Activated naive CD4-positive, alpha-beta T cell treated with anti-CD3 and anti-CD28 coated beads, Interleukin-2, amount 10 ng/mL, durations not matched to agents 7 days and 5 days (primary cell): Measurements from ENCODE around the gene PLD4.

Experiments used
- CTCF ChIA-PET: fragments of 350-600 bp; sonication (Branson Sonifier 250); formaldehyde crosslinking; loops from one replicate; lab custom pipeline; 2021; ENCODE audit warnings: antibody characterized with exemption; lab: Charles Lee
- DNase-seq: peaks from one replicate; pipeline ENCODE4 v3.0.0-alpha.2; 2020
- H3K27ac Mint-ChIP-seq: one replicate; pipeline ENCODE4 v1.8.0; 2021; ENCODE audit warnings: mild to moderate bottlenecking, moderate library complexity, mixed read lengths
- H3K27me3 Mint-ChIP-seq: one replicate; pipeline ENCODE4 v1.8.0; 2021; ENCODE audit warnings: mild to moderate bottlenecking, mixed read lengths
- H3K36me3 Mint-ChIP-seq: one replicate; pipeline ENCODE4 v1.8.0; 2021; ENCODE audit warnings: mixed read lengths
- H3K4me1 Mint-ChIP-seq: one replicate; pipeline ENCODE4 v1.8.0; 2021; ENCODE audit warnings: mixed read lengths
- H3K4me3 Mint-ChIP-seq: one replicate; pipeline ENCODE4 v1.8.0; 2021; ENCODE audit warnings: mild to moderate bottlenecking, moderate library complexity, mixed read lengths
- H3K9me3 Mint-ChIP-seq: one replicate; pipeline ENCODE4 v1.8.0; 2021; ENCODE audit warnings: mixed read lengths

Gene PLD4

GRCh38 chr14:104924421-104925213 lies at the start of gene PLD4:
Gene PLD4 (plus strand): TSS chr14:104924879. CDS start chr14:104927141, 2,262 bp downstream.
- H3K36me3 Mint-ChIP-seq = no peaks in the 10 kb centered on the region
- H3K4me1 Mint-ChIP-seq = no peaks in the 10 kb centered on the region
- peaks cover 25% of the 10 kb centered on the region for H3K27me3 Mint-ChIP-seq
- peaks cover 4% of the 10 kb centered on the region for H3K9me3 Mint-ChIP-seq
- DNase-seq = no peak
- no peak within 1 kb of the TSS for H3K27ac Mint-ChIP-seq
- H3K4me3 Mint-ChIP-seq = no peak within 1 kb of the TSS
- CTCF ChIA-PET = no interaction called here

- no peak overlapping the region for H3K4me3 Mint-ChIP-seq
- CTCF ChIA-PET = no interaction called here
- no peaks in the 10 kb centered on the region for H3K36me3 Mint-ChIP-seq
- H3K27me3 Mint-ChIP-seq = peaks cover 7% of the 10 kb centered on the region
- H3K9me3 Mint-ChIP-seq = no peaks in the 10 kb centered on the region
- peaks cover 4% of the 10 kb centered on the region for H3K4me1 Mint-ChIP-seq
- DNase-seq = no peak
- no peak overlapping the region for H3K27ac Mint-ChIP-seq
Observed at GRCh38 chr14:104875412-104875751, 49.3 kb upstream of the PLD4 start.

- peak; percentile 20 for DNase-seq
- Mint-ChIP-seq H3K36me3 (no peaks in the 10 kb centered on the region), H3K4me1 (peaks cover 4% of the 10 kb centered on the region), H3K27ac (no peak overlapping the region), H3K27me3 (peaks cover 7% of the 10 kb centered on the region), H3K4me3 (no peak overlapping the region), H3K9me3 (no peaks in the 10 kb centered on the region)
- CTCF ChIA-PET = interaction anchor here (0.7 kb wide), 1 partner anchor 167 kb away, joined by 3 read pairs; no protein-coding TSS in a partner anchor
Observed at GRCh38 chr14:104875811-104876210, 48.9 kb upstream of the PLD4 start.

- no peaks in the 10 kb centered on the region for H3K36me3 Mint-ChIP-seq
Observed at GRCh38 chr14:104876251-104876699, 48.4 kb upstream of the PLD4 start.

GRCh38 chr14:104877066-104877805 lies 47.4 kb upstream of the PLD4 start:
- Mint-ChIP-seq H3K4me3 (no peak overlapping the region), H3K27me3 (peaks cover 7% of the 10 kb centered on the region), H3K4me1 (peaks cover 4% of the 10 kb centered on the region), H3K9me3 (no peaks in the 10 kb centered on the region), H3K27ac (no peak overlapping the region), H3K36me3 (no peaks in the 10 kb centered on the region)
- peak; percentile 19 for DNase-seq
- CTCF ChIA-PET = no interaction called here

More at GRCh38 chr14:104876251-104876699, 48.4 kb upstream of the PLD4 start:
- Mint-ChIP-seq H3K27ac (no peak overlapping the region), H3K9me3 (no peaks in the 10 kb centered on the region), H3K4me1 (peaks cover 4% of the 10 kb centered on the region), H3K27me3 (peaks cover 7% of the 10 kb centered on the region), H3K4me3 (no peak overlapping the region)
- peak; percentile 49 for DNase-seq
- CTCF ChIA-PET = interaction anchor here (0.7 kb wide), 1 partner anchor 167 kb away, joined by 3 read pairs; no protein-coding TSS in a partner anchor

- Mint-ChIP-seq H3K9me3 (no peaks in the 10 kb centered on the region), H3K27me3 (peaks cover under 1% of the 10 kb centered on the region)
Observed at GRCh38 chr14:104877806-104878550, 46.7 kb upstream of the PLD4 start.

GRCh38 chr14:104878582-104878981 lies 46.1 kb upstream of the PLD4 start:
- Mint-ChIP-seq H3K36me3 (no peaks in the 10 kb centered on the region), H3K4me1 (no peaks in the 10 kb centered on the region), H3K9me3 (no peaks in the 10 kb centered on the region), H3K4me3 (no peak overlapping the region), H3K27me3 (no peaks in the 10 kb centered on the region), H3K27ac (no peak overlapping the region)
- CTCF ChIA-PET = no interaction called here
- DNase-seq = peak; percentile 19

More at GRCh38 chr14:104877806-104878550, 46.7 kb upstream of the PLD4 start:
- Mint-ChIP-seq H3K4me1 (no peaks in the 10 kb centered on the region), H3K4me3 (no peak overlapping the region), H3K36me3 (no peaks in the 10 kb centered on the region), H3K27ac (no peak overlapping the region)
- CTCF ChIA-PET = no interaction called here
- no peak for DNase-seq

- no peaks in the 10 kb centered on the region for H3K27me3 Mint-ChIP-seq
- no peaks in the 10 kb centered on the region for H3K4me1 Mint-ChIP-seq
- no peak overlapping the region for H3K27ac Mint-ChIP-seq
- H3K4me3 Mint-ChIP-seq = no peak overlapping the region
- CTCF ChIA-PET = no interaction called here
- peak; percentile 20 for DNase-seq
- no peaks in the 10 kb centered on the region for H3K36me3 Mint-ChIP-seq
- H3K9me3 Mint-ChIP-seq = no peaks in the 10 kb centered on the region
Observed at GRCh38 chr14:104879201-104879982, 45.3 kb upstream of the PLD4 start.

- Mint-ChIP-seq H3K27ac (no peak overlapping the region), H3K36me3 (no peaks in the 10 kb centered on the region), H3K4me1 (no peaks in the 10 kb centered on the region), H3K9me3 (no peaks in the 10 kb centered on the region), H3K4me3 (no peak overlapping the region), H3K27me3 (no peaks in the 10 kb centered on the region)
- CTCF ChIA-PET = no interaction called here
- DNase-seq = no peak
Observed at GRCh38 chr14:104879983-104880565, 44.6 kb upstream of the PLD4 start.

- DNase-seq = no peak
- Mint-ChIP-seq H3K4me1 (no peaks in the 10 kb centered on the region), H3K9me3 (no peaks in the 10 kb centered on the region), H3K27me3 (no peaks in the 10 kb centered on the region), H3K4me3 (no peak overlapping the region), H3K36me3 (no peaks in the 10 kb centered on the region), H3K27ac (no peak overlapping the region)
- CTCF ChIA-PET = no interaction called here
Observed at GRCh38 chr14:104880584-104881210, 44.0 kb upstream of the PLD4 start.

- no peaks in the 10 kb centered on the region for H3K27me3 Mint-ChIP-seq
- H3K36me3 Mint-ChIP-seq = no peaks in the 10 kb centered on the region
- no peak overlapping the region for H3K27ac Mint-ChIP-seq
- no peaks in the 10 kb centered on the region for H3K9me3 Mint-ChIP-seq
- no peaks in the 10 kb centered on the region for H3K4me1 Mint-ChIP-seq
- DNase-seq = peak; percentile 14
- H3K4me3 Mint-ChIP-seq = no peak overlapping the region
- CTCF ChIA-PET = no interaction called here
Observed at GRCh38 chr14:104881369-104881979, 43.2 kb upstream of the PLD4 start.

- Mint-ChIP-seq H3K4me1 (no peaks in the 10 kb centered on the region), H3K27ac (no peak overlapping the region), H3K9me3 (no peaks in the 10 kb centered on the region), H3K36me3 (no peaks in the 10 kb centered on the region), H3K4me3 (no peak overlapping the region), H3K27me3 (no peaks in the 10 kb centered on the region)
- DNase-seq = peak; percentile 51
- CTCF ChIA-PET = no interaction called here
Observed at GRCh38 chr14:104882325-104882973, 42.2 kb upstream of the PLD4 start.
